ENCODE results near the gene ICAM1. TPM values are rescaled to one million over a fixed set of nuclear protein-coding genes. Genes with fewer than 3 reads are reported as not detected.
A peak's percentile ranks its signal among the peaks of the same experiment; 100 is the strongest.

Gene ICAM1
- total and polyA plus RNA-seq, 10 of the 15 experiments (the other 5 are each of a cell fraction or from before 2014, with no cell fraction given) = 7.6 to 115 (median 60.2) TPM

- no peak overlapping the region for H3K27ac ChIP-seq (ENCODE audit: control insufficient read depth, insufficient read depth)
- H3K9ac ChIP-seq (ENCODE audit: control insufficient read depth, insufficient read depth, low read length) = peak overlapping the region; percentile 18; the same call in 1 of the 2 replicates
- no peaks in the 10 kb centered on the region for H3K79me2 ChIP-seq (ENCODE audit: control insufficient read depth, insufficient read depth, low read length)
- in situ Hi-C loops (cut with MboI) = no loop called here
- DNase-seq (ENCODE audit: low read depth, low spot score) = no peak
- H3K4me1 ChIP-seq (ENCODE audit: control insufficient read depth, insufficient read depth, low read length) = peaks cover 31% of the 10 kb centered on the region
- H4K20me1 ChIP-seq (ENCODE audit: control insufficient read depth, insufficient read depth) = no peaks in the 10 kb centered on the region
- peaks cover 3 to 14% of the 10 kb centered on the region in 2 experiments for H3K27me3 ChIP-seq (replicated peaks in 1 of 2; ENCODE audit: control insufficient read depth in 2 of 2, insufficient read depth in 2 of 2, low read length in 1 of 2)
- ChIA-PET CTCF (interaction anchor here (0.8 kb wide), 1 partner anchor 365 kb away, joined by 3 read pairs; no protein-coding TSS in a partner anchor), POLR2A (interaction anchor here (0.6 to 1.6 kb wide), 2 partner anchors 15 to 209 kb away, joined by 4 read pairs; no protein-coding TSS in a partner anchor), RAD21 (ENCODE audit: unreplicated experiment) (no interaction called here), SMC1A (ENCODE audit: uncharacterized antibody, unreplicated experiment) (no interaction called here)
- peak; percentile 68 for ATAC-seq
- H3K4me2 ChIP-seq (ENCODE audit: control insufficient read depth, insufficient read depth) = peak overlapping the region; percentile 76
- H2AFZ ChIP-seq (ENCODE audit: control insufficient read depth, low read depth, low read length) = peak overlapping the region; percentile 76
- H3K4me3 ChIP-seq = peak overlapping the region; percentile 52; the same call in 1 of the 2 replicates
- intact Hi-C loops (cut with micrococcal nuclease; ENCODE audit: unreplicated experiment) = no loop called here
- 5% methylated on average over 48 of the region's 48 CpGs for WGBS (ENCODE audit: insufficient coverage, insufficient replicate concordance, low lambda C conversion rate, missing lambda C conversion rate)
- no peaks in the 10 kb centered on the region; a peak in 1 of 4 replicates for H3K36me3 ChIP-seq (ENCODE audit: control insufficient read depth in 2 of 2, insufficient read depth in 2 of 2, low read length in 1 of 2)
- BruUV-seq (replicated peaks) = no TSS peak
- FAIRE-seq = no peak
- H3K9me3 ChIP-seq (replicated peaks; ENCODE audit: control insufficient read depth, insufficient read depth, low read length) = no peaks in the 10 kb centered on the region; the same call in 2 of the 3 replicates
- TF ChIP-seq LARP7 (IDR thresholded peaks at IDR 0.05) = 0 out of 2 replicates have a peak, but pooled peaks have one; percentile 39
- TF ChIP-seq POU2F2 (IDR thresholded peaks at IDR 0.05; ENCODE audit: borderline replicate concordance, low read depth, low read length) = no peak
- TF ChIP-seq BMI1 (IDR thresholded peaks at IDR 0.05; ENCODE audit: borderline replicate concordance) = no peak
- TF ChIP-seq CHD2 (IDR thresholded peaks at IDR 0.05; ENCODE audit: borderline replicate concordance, low read depth, low read length) = no peak
- no peak for TF ChIP-seq EP300 (IDR thresholded peaks at IDR 0.05; ENCODE audit: borderline replicate concordance in 1 of 2, control insufficient read depth in 1 of 2, low read depth in 2 of 2, low read length in 2 of 2)
- no peak for TF ChIP-seq EGR1 (IDR thresholded peaks at IDR 0.05; ENCODE audit: borderline replicate concordance in 1 of 2, low read depth in 2 of 2, low read length in 2 of 2)
- no peak for TF ChIP-seq E2F4 (IDR thresholded peaks at IDR 0.05; ENCODE audit: low read depth, low read length)
- TF ChIP-seq YY1 (IDR thresholded peaks at IDR 0.05; ENCODE audit: low read depth, low read length) = peak; percentile 44; the same call in 1 of the 2 replicates
- no peak for TF ChIP-seq RAD51 (IDR thresholded peaks at IDR 0.05)
- no peak for TF ChIP-seq PML (IDR thresholded peaks at IDR 0.05; ENCODE audit: low read length)
- TF ChIP-seq HCFC1 (IDR thresholded peaks at IDR 0.05; ENCODE audit: low read length) = no peak
- TF ChIP-seq YBX1 (IDR thresholded peaks at IDR 0.05) = no peak
- TF ChIP-seq CUX1 (IDR thresholded peaks at IDR 0.05; ENCODE audit: insufficient replicate concordance, low read depth, low read length) = no peak
- no peak for TF ChIP-seq NRF1 (conservative IDR thresholded peaks at IDR 0.05; ENCODE audit: low read depth, low read length)
- no peak for TF ChIP-seq PAX8 (IDR thresholded peaks at IDR 0.05)
- no peak for TF ChIP-seq IKZF2 (IDR thresholded peaks at IDR 0.05)
- no peak for TF ChIP-seq RCOR1 (conservative IDR thresholded peaks at IDR 0.05; ENCODE audit: low read depth, low read length)
- no peak for TF ChIP-seq GABPA (IDR thresholded peaks at IDR 0.05; ENCODE audit: low read depth)
- no peak for TF ChIP-seq MTA3 (IDR thresholded peaks at IDR 0.05; ENCODE audit: borderline replicate concordance, low read length)
These were observed 24.5 kb downstream of the ICAM1 start for GRCh38 chr19:10295305-10295846.

Data from GM12878 (cell line).